K562 (cell line): Measurements from ENCODE around the gene FAM98C. TPM values are rescaled to one million over a fixed set of nuclear protein-coding genes. Genes with fewer than 3 reads are reported as not detected.
A peak's percentile ranks its signal among the peaks of the same experiment; 100 is the strongest.

Source experiments
- BRD9 ChIP-seq: fragments of 450-650 bp; IDR thresholded peaks from 2 replicates; pipeline ENCODE4 v1.6.1; 2018; ENCODE audit warnings: low read depth; ENCODE audit not compliant: partially characterized antibody
- FOS ChIP-seq: IDR thresholded peaks from 3 replicates; pipeline ENCODE4 v1.6.1; 2011; ENCODE audit not compliant: insufficient read length; ENCODE audit errors: extremely low read depth
- GTF2E2 ChIP-seq: fragments of 200-800 bp; sonication (Bioruptor generic); IDR thresholded peaks from 2 replicates; pipeline ENCODE4 v1.6.1; 2016; ENCODE audit warnings: missing genetic modification characterization, missing compliant biosample characterization
- MCM3 ChIP-seq: fragments of 450-650 bp; IDR thresholded peaks from 2 replicates; pipeline ENCODE4 v1.6.1; 2016
- MECOM ChIP-seq: fragments of 250-450 bp; sonication (Bioruptor Pico); IDR thresholded peaks from 2 replicates; pipeline ENCODE4 v1.8.0; 2022; ENCODE audit warnings: inconsistent platforms
- NFE2 ChIP-seq: IDR thresholded peaks from 2 replicates; pipeline ENCODE4 v1.6.1; 2014; ENCODE audit warnings: antibody characterized with exemption, low read depth
- RBM25 ChIP-seq: fragments of 200-400 bp; formaldehyde crosslinking; IDR thresholded peaks from 2 replicates; pipeline ENCODE4 v1.6.1; 2018; ENCODE audit warnings: low read length, low read depth, moderate library complexity; ENCODE audit not compliant: severe bottlenecking
- SETDB1 ChIP-seq: IDR thresholded peaks from one replicate; pipeline ENCODE4 v1.6.1; 2012; ENCODE audit warnings: low read length, control low read depth, inconsistent platforms
- TAL1 ChIP-seq: fragments of 450-650 bp; IDR thresholded peaks from 2 replicates; pipeline ENCODE4 v1.6.1; 2016; ENCODE audit warnings: mild to moderate bottlenecking
- TCFL5 ChIP-seq: fragments of 250-450 bp; sonication (Bioruptor Pico); conservative IDR thresholded peaks from 2 replicates; pipeline ENCODE4 v1.6.1; 2021; ENCODE audit warnings: mild to moderate bottlenecking, moderate library complexity, matching md5 sums
- XRCC5 ChIP-seq: fragments of 200-400 bp; formaldehyde crosslinking; IDR thresholded peaks from 2 replicates; pipeline ENCODE4 v1.6.1; 2017; ENCODE audit warnings: low read depth, mild to moderate bottlenecking, low read length
- ZC3H11A ChIP-seq: IDR thresholded peaks from 2 replicates; pipeline ENCODE4 v1.6.1; 2012; ENCODE audit warnings: low read depth, low read length, improper control_type of control experiment
- polyA plus RNA-seq, 8 experiments: library from polyadenylated mRNA; depleted of rRNA in 4 of 8; stranded (reverse) in 5 of 8; unstranded in 3 of 8; fragments of >200 nt; fragmentation: Nextera tagmentation in 2 of 8; fragmentation: Illumina TruSeq in 1 of 8; extraction: Ambion mirVana in 2 of 8; extraction: Trizol in 1 of 8; gene quantifications; 2 replicates each; pipeline versions ENCODE4 v1.2.1 to v1.2.3, GENCODE V29; 2011 to 2014; ENCODE audit warnings: inconsistent platforms in 1 of 8, missing spikeins in 1 of 8
- total RNA-seq, 7 experiments: library from RNA; depleted of rRNA in 6 of 7; stranded (reverse); fragments of >200 nt in 6 of 7; fragmentation: Illumina TruSeq in 2 of 7; extraction: Trizol in 2 of 7; gene quantifications; 2 replicates each; pipeline versions ENCODE4 v1.2.1 to v1.2.3, GENCODE V29; 2011 to 2021; ENCODE audit warnings: low replicate concordance in 1 of 7
- TF ChIP-seq, protein P1 (sequence below): sonication (generic); formaldehyde crosslinking; IDR thresholded peaks from 2 replicates; pipeline ENCODE4 v1.8.0; 2023; ENCODE audit warnings: mild to moderate bottlenecking, missing genetic modification reagents
- TF ChIP-seq, protein P2 (sequence below), 2 experiments: fragments of 450-650 bp in 1 of 2; sonication (generic) in 1 of 2; formaldehyde crosslinking; conservative IDR thresholded peaks; 2 replicates each; pipeline versions ENCODE4 v1.4.0 to v1.8.1; 2020 to 2022; ENCODE audit warnings: mild to moderate bottlenecking in 1 of 2, missing genetic modification reagents in 1 of 2
- TF ChIP-seq, protein P3 (sequence below): IDR thresholded peaks from 2 replicates; pipeline ENCODE4 v1.6.1; 2014; ENCODE audit warnings: antibody characterized with exemption
- TF ChIP-seq, protein P4 (sequence below): fragments of 450-650 bp; IDR thresholded peaks from 2 replicates; pipeline ENCODE4 v1.6.1; 2018; ENCODE audit not compliant: partially characterized antibody
- TF ChIP-seq, protein P5 (sequence below): sonication (generic); formaldehyde crosslinking; IDR thresholded peaks from 2 replicates; pipeline ENCODE4 v1.8.0; 2022; ENCODE audit warnings: missing genetic modification reagents, mild to moderate bottlenecking, moderate library complexity, borderline replicate concordance
- TF ChIP-seq, protein P6 (sequence below): sonication (generic); IDR thresholded peaks from 2 replicates; pipeline ENCODE4 v1.6.1; 2016

FAM98C gene
- total and polyA plus RNA-seq, 9 of the 15 experiments (the other 6 are each of a cell fraction or from before 2014, with no cell fraction given), result 1.7 to 43.8 (median 13.7) TPM

DNA sequence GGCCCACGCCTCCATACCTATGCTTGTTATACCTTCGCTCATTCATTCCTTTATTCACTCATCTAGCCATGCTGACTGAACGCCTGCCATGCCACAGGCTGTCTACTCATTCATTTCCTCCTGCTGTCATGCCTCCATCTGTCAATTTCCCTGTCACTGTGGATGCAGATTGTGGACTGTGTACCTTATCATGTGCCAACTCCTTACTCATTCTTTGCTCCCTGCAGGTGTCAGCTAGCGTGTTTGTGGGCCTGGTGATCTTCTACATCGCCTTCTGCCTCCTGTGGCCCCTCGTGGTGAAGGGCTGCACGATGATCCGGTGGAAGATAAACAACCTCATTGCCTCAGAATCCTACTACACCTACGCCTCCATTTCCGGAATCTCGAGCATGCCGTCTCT, 32.6 kb upstream of the FAM98C start (continued):
- TF ChIP-seq, protein P1, sequence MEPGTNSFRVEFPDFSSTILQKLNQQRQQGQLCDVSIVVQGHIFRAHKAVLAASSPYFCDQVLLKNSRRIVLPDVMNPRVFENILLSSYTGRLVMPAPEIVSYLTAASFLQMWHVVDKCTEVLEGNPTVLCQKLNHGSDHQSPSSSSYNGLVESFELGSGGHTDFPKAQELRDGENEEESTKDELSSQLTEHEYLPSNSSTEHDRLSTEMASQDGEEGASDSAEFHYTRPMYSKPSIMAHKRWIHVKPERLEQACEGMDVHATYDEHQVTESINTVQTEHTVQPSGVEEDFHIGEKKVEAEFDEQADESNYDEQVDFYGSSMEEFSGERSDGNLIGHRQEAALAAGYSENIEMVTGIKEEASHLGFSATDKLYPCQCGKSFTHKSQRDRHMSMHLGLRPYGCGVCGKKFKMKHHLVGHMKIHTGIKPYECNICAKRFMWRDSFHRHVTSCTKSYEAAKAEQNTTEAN, result no peak
- TF ChIP-seq TCFL5 (no peak), BRD9 (no peak), MCM3 (no peak), FOS (no peak), NFE2 (0 out of 2 replicates have a peak, but pooled peaks have one; percentile 2), MECOM (CRISPR knock-in tag) (no peak), ZC3H11A (no peak), GTF2E2 (tag) (no peak), XRCC5 (no peak), SETDB1 (no peak), TAL1 (peak; percentile 79; the same call in 1 of the 2 replicates), RBM25 (no peak)
- TF ChIP-seq, protein P2, sequence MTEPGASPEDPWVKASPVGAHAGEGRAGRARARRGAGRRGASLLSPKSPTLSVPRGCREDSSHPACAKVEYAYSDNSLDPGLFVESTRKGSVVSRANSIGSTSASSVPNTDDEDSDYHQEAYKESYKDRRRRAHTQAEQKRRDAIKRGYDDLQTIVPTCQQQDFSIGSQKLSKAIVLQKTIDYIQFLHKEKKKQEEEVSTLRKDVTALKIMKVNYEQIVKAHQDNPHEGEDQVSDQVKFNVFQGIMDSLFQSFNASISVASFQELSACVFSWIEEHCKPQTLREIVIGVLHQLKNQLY (CRISPR knock-in tag; conservative IDR thresholded peaks at IDR 0.05), result no peak
- TF ChIP-seq, protein P3, sequence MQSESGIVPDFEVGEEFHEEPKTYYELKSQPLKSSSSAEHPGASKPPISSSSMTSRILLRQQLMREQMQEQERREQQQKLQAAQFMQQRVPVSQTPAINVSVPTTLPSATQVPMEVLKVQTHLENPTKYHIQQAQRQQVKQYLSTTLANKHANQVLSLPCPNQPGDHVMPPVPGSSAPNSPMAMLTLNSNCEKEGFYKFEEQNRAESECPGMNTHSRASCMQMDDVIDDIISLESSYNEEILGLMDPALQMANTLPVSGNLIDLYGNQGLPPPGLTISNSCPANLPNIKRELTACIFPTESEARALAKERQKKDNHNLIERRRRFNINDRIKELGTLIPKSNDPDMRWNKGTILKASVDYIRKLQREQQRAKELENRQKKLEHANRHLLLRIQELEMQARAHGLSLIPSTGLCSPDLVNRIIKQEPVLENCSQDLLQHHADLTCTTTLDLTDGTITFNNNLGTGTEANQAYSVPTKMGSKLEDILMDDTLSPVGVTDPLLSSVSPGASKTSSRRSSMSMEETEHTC, result no peak
- TF ChIP-seq, protein P4, sequence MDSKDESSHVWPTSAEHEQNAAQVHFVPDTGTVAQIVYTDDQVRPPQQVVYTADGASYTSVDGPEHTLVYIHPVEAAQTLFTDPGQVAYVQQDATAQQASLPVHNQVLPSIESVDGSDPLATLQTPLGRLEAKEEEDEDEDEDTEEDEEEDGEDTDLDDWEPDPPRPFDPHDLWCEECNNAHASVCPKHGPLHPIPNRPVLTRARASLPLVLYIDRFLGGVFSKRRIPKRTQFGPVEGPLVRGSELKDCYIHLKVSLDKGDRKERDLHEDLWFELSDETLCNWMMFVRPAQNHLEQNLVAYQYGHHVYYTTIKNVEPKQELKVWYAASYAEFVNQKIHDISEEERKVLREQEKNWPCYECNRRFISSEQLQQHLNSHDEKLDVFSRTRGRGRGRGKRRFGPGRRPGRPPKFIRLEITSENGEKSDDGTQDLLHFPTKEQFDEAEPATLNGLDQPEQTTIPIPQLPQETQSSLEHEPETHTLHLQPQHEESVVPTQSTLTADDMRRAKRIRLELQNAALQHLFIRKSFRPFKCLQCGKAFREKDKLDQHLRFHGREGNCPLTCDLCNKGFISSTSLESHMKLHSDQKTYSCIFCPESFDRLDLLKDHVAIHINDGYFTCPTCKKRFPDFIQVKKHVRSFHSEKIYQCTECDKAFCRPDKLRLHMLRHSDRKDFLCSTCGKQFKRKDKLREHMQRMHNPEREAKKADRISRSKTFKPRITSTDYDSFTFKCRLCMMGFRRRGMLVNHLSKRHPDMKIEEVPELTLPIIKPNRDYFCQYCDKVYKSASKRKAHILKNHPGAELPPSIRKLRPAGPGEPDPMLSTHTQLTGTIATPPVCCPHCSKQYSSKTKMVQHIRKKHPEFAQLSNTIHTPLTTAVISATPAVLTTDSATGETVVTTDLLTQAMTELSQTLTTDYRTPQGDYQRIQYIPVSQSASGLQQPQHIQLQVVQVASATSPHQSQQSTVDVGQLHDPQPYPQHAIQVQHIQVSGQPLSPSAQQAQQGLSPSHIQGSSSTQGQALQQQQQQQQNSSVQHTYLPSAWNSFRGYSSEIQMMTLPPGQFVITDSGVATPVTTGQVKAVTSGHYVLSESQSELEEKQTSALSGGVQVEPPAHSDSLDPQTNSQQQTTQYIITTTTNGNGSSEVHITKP, result no peak
- TF ChIP-seq, protein P5, sequence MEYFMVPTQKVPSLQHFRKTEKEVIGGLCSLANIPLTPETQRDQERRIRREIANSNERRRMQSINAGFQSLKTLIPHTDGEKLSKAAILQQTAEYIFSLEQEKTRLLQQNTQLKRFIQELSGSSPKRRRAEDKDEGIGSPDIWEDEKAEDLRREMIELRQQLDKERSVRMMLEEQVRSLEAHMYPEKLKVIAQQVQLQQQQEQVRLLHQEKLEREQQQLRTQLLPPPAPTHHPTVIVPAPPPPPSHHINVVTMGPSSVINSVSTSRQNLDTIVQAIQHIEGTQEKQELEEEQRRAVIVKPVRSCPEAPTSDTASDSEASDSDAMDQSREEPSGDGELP (CRISPR knock-in tag), result 0 out of 2 replicates have a peak, but pooled peaks have one; percentile 20
- TF ChIP-seq, protein P6, sequence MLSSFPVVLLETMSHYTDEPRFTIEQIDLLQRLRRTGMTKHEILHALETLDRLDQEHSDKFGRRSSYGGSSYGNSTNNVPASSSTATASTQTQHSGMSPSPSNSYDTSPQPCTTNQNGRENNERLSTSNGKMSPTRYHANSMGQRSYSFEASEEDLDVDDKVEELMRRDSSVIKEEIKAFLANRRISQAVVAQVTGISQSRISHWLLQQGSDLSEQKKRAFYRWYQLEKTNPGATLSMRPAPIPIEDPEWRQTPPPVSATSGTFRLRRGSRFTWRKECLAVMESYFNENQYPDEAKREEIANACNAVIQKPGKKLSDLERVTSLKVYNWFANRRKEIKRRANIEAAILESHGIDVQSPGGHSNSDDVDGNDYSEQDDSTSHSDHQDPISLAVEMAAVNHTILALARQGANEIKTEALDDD, result no peak
